Measurements from ENCODE around the gene CES1. TPM values are rescaled to one million over a fixed set of nuclear protein-coding genes. Genes with fewer than 3 reads are reported as not detected.
A peak's percentile ranks its signal among the peaks of the same experiment; 100 is the strongest.

The CES1 gene
- total and polyA plus RNA-seq, 10 of the 15 experiments (the other 5 are each of a cell fraction or from before 2014, with no cell fraction given) = 0.08 to 0.69 (median 0.27) TPM; not detected in 6

DNA sequence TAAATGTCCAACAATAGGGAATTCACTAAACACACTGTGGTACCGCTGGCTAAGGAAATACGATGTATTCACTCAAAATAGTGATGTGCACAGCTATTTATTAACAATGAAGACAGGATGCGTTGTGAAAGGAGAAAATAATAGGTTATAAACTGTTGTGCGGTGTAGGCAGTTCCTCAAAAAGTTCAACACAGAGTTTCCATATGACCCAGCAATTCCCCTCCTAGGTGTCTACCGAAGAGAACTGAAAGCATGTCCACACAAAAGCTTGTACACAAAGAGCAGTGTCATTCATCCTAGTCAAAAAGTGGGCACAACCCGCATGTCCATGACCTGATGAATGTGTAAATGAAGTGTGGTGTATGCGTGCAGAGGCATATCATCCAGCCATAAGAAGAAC lies 1.2 kb upstream of the CES1 start (continued):
- TF ChIP-seq EP300 (IDR thresholded peaks at IDR 0.05; ENCODE audit: borderline replicate concordance in 1 of 2, control insufficient read depth in 1 of 2, low read depth in 2 of 2, low read length in 2 of 2) = peak in 1 of 2 experiments; percentile 57; a peak in 1 of 4 replicates
- TF ChIP-seq TCF7 (IDR thresholded peaks at IDR 0.05; ENCODE audit: borderline replicate concordance) = no peak
- peak; percentile 60; the same call in 1 of the 2 replicates for TF ChIP-seq IRF4 (IDR thresholded peaks at IDR 0.05; ENCODE audit: low read depth, low read length)
- TF ChIP-seq LARP7 (IDR thresholded peaks at IDR 0.05) = no peak
- TF ChIP-seq CHD1 (IDR thresholded peaks at IDR 0.05; ENCODE audit: low read depth, low read length) = no peak
- no peak for TF ChIP-seq POLR2AphosphoS5 (IDR thresholded peaks at IDR 0.05; ENCODE audit: low read length)
- TF ChIP-seq HCFC1 (IDR thresholded peaks at IDR 0.05; ENCODE audit: low read length) = no peak
- no peak for TF ChIP-seq CREB1 (IDR thresholded peaks at IDR 0.05; ENCODE audit: low read depth)
- TF ChIP-seq PAX8 (IDR thresholded peaks at IDR 0.05) = no peak

DNA sequence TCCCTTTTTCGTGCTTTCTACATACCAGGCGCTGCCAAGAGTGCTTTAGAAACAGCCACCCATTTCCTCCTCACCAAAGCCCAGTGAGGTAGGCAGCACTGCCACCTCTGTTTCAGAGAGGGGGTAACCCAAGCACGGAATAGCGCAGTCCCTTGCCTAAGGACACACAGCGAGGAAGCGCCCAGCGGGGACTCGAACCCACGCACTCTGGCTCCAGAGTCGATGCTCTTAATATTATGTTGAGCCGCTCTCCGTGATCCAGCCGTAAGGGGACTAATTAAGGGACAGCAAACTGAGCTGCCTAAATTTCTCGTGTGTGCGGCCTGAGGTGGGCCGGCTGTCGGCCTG lies 497 bp downstream of the CES1 start:
- SMC1A ChIA-PET (ENCODE audit: uncharacterized antibody, unreplicated experiment) = no interaction called here
- no peak overlapping the region for H2AFZ ChIP-seq (ENCODE audit: control insufficient read depth, low read depth, low read length)
- RAD21 ChIA-PET (ENCODE audit: unreplicated experiment) = no interaction called here
- no TSS peak for BruUV-seq (replicated peaks)
- intact Hi-C loops (cut with micrococcal nuclease; ENCODE audit: unreplicated experiment) (no loop called here), in situ Hi-C loops (cut with MboI) (no loop called here)
- no peaks in the 10 kb centered on the region for H3K27me3 ChIP-seq (replicated peaks in 1 of 2; ENCODE audit: control insufficient read depth in 2 of 2, insufficient read depth in 2 of 2, low read length in 1 of 2)
- POLR2A ChIA-PET = no interaction called here
- H3K79me2 ChIP-seq (ENCODE audit: control insufficient read depth, insufficient read depth, low read length) = no peaks in the 10 kb centered on the region
- H3K9ac ChIP-seq (ENCODE audit: control insufficient read depth, insufficient read depth, low read length) = no peak overlapping the region
- DNase-seq (ENCODE audit: low read depth, low spot score) (no peak), FAIRE-seq (no peak), ATAC-seq (no peak)
- no peaks in the 10 kb centered on the region for H3K4me1 ChIP-seq (ENCODE audit: control insufficient read depth, insufficient read depth, low read length)
- WGBS (ENCODE audit: insufficient coverage, insufficient replicate concordance, low lambda C conversion rate, missing lambda C conversion rate) = 80% methylated on average over 17 of the region's 17 CpGs
- no peak for TF ChIP-seq SMARCA5 (IDR thresholded peaks at IDR 0.05)
- H3K36me3 ChIP-seq (ENCODE audit: control insufficient read depth in 2 of 2, insufficient read depth in 2 of 2, low read length in 1 of 2) = no peaks in the 10 kb centered on the region
- no peaks in the 10 kb centered on the region for H4K20me1 ChIP-seq (ENCODE audit: control insufficient read depth, insufficient read depth)
- H3K4me2 ChIP-seq (ENCODE audit: control insufficient read depth, insufficient read depth) = no peak overlapping the region
- CTCF ChIA-PET = interaction anchor here (1.2 kb wide), 1 partner anchor 9 kb away, joined by 4 read pairs; no protein-coding TSS in a partner anchor
- H3K4me3 ChIP-seq = no peak overlapping the region
- no peak overlapping the region for H3K27ac ChIP-seq (ENCODE audit: control insufficient read depth, insufficient read depth)
- H3K9me3 ChIP-seq (replicated peaks; ENCODE audit: control insufficient read depth, insufficient read depth, low read length) = no peaks in the 10 kb centered on the region
